Measurements from ENCODE around the gene PKD2L2. TPM values are rescaled to one million over a fixed set of nuclear protein-coding genes. Genes with fewer than 3 reads are reported as not detected.
A peak's percentile ranks its signal among the peaks of the same experiment; 100 is the strongest.

PKD2L2 gene
- total and polyA plus RNA-seq, 12 donors, result 0.06 to 1.7 (median 0.52) TPM; not detected in 2

GRCh38 chr5:137894586-137894985, 5.3 kb downstream of the PKD2L2 start:
- H3K9me3 ChIP-seq, result no peaks in the 10 kb centered on the region
- no peak for DNase-seq
- no peaks in the 10 kb centered on the region for H3K27me3 ChIP-seq
- no peaks in the 10 kb centered on the region for H3K36me3 ChIP-seq
- H3K4me3 ChIP-seq, result no peak overlapping the region
- intact Hi-C loops (cut with DNase I), result loop anchor here in 1 of 10 donors (5.0 kb wide), 1 partner anchor 58 kb away; no protein-coding TSS in a partner anchor
- no peak for ATAC-seq
- H3K27ac ChIP-seq, result no peak overlapping the region
- peaks cover 0 to 14% (median 8%) of the 10 kb centered on the region in 9 donors for H3K4me1 ChIP-seq
- TF ChIP-seq CTCF (IDR thresholded peaks at IDR 0.05), result no peak

GRCh38 chr5:137896560-137896959, 7.3 kb downstream of the PKD2L2 start:
- Histone ChIP-seq H3K36me3 (no peaks in the 10 kb centered on the region), H3K27ac (no peak overlapping the region), H3K4me3 (no peak overlapping the region), H3K9me3 (no peaks in the 10 kb centered on the region), H3K4me1 (peaks cover 0 to 18% (median 12%) of the 10 kb centered on the region in 9 donors), H3K27me3 (no peaks in the 10 kb centered on the region)
- TF ChIP-seq CTCF (IDR thresholded peaks at IDR 0.05), result no peak
- intact Hi-C loops (cut with DNase I), result no loop called here
- no peak for DNase-seq
- ATAC-seq, result no peak
- 88 to 95% methylated on average over 3 of the region's 3 CpGs for WGBS, 2 donors

GRCh38 chr5:137899493-137899892, 10.2 kb downstream of the PKD2L2 start:
- no peaks in the 10 kb centered on the region for H3K36me3 ChIP-seq
- H3K4me3 ChIP-seq, result no peak overlapping the region
- intact Hi-C loops (cut with DNase I), result no loop called here
- no peaks in the 10 kb centered on the region for H3K9me3 ChIP-seq
- no peak for ATAC-seq
- peaks cover 0 to 8% (median 0%) of the 10 kb centered on the region in 9 donors for H3K4me1 ChIP-seq
- no peak for DNase-seq
- WGBS, 2 donors, result 91 to 92% methylated on average over 3 of the region's 3 CpGs
- TF ChIP-seq CTCF (IDR thresholded peaks at IDR 0.05), result no peak
- no peak overlapping the region for H3K27ac ChIP-seq
- no peaks in the 10 kb centered on the region for H3K27me3 ChIP-seq

- no peaks in the 10 kb centered on the region for H3K9me3 ChIP-seq
- DNase-seq (no peak), ATAC-seq (no peak)
- intact Hi-C loops (cut with DNase I), result no loop called here
- WGBS, 2 donors, result 69 to 71% methylated on average over 5 of the region's 5 CpGs
- peak overlapping the region in 1 of 10 donors; percentile 11 for H3K4me3 ChIP-seq
- H3K36me3 ChIP-seq, result no peaks in the 10 kb centered on the region
- no peak for TF ChIP-seq CTCF (IDR thresholded peaks at IDR 0.05)
- peaks cover 0 to 8% (median 0%) of the 10 kb centered on the region in 9 donors for H3K4me1 ChIP-seq
- H3K27me3 ChIP-seq, result no peaks in the 10 kb centered on the region
- H3K27ac ChIP-seq, result no peak overlapping the region
Measured at GRCh38 chr5:137901011-137901817, 12.0 kb downstream of the PKD2L2 start.

Data from heart right ventricle (tissue), 16 donors.